ENCODE results near the gene EXD3.

The EXD3 gene

GRCh38 chr9:137264067-137264466 lies 158.9 kb downstream of the EXD3 start:
- DNase-seq: no peak

DNA sequence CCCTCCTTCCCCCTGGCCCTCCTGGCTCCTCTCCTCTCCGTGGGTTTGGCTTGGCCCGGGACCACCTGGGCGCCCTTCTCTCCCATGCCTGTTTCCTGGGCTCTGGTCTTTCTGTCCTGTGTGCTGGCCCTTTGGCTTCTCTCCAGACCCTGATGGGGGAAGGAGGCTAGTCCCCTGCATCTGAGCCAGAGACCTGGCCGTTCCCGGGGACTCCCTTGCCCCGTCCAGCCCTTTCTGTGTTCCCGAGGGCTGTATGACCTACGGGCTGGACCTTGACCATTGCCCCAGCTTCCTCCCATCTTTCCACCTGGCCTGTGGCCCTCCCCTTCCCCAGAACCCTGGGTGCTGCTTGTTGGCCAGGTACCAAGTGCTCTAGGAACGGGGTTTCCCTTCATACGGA lies 159.5 kb downstream of the EXD3 start:
- DNase-seq: no peak

DNA sequence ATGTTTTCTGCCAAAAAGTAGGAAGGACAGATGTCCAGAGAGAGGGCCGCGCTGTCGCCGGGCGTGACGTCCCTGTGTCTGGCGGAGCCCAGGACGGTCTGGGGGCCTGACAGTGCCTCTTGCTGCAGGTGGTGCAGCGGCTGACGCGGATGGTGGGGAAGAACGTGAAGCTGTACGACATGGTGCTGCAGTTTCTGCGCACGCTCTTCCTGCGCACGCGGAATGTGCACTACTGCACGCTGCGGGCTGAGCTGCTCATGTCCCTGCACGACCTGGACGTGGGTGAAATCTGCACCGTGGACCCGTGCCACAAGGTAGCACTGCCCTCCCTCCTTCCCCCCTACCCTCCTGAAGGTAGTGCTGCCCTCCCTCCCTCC lies 160.1 kb downstream of the EXD3 start:
- DNase-seq: no peak

- DNase-seq: peak; percentile 55
Measured at GRCh38 chr9:137262173-137262908, 160.6 kb downstream of the EXD3 start.

Measured in DMS53 (cell line).